22Rv1 (cell line): Measurements from ENCODE around the gene TAS2R20.

ENCODE experiments used
- ZFX ChIP-seq: fragments of 450-650 bp; IDR thresholded peaks from 2 replicates; pipeline ENCODE4 v1.6.1; 2017; ENCODE audit warnings: antibody characterized with exemption, borderline replicate concordance
- TF ChIP-seq, protein P1 (sequence below): fragments of 450-650 bp; IDR thresholded peaks from 2 replicates; pipeline ENCODE4 v1.5.1; 2017; ENCODE audit warnings: mild to moderate bottlenecking

DNA sequence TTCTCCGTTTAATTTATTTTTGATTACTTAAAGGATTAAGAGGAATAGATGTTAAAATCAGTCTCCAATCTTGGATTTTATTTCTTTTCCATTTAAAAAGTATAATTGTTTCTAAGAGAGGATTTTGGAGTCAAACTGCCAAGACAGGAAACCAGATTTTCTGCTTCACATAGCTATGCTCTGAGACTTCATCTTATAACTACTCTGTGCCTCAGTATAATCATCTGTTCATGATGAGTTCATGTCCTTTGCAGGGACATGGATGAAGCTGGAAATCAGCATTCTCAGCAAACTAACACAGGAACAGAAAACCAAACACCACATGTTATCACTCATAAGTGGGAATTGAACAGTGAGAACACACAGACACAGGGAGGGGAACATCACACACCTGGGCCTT is 42.1 kb upstream of the TAS2R20 start:
- TF ChIP-seq, protein P1, sequence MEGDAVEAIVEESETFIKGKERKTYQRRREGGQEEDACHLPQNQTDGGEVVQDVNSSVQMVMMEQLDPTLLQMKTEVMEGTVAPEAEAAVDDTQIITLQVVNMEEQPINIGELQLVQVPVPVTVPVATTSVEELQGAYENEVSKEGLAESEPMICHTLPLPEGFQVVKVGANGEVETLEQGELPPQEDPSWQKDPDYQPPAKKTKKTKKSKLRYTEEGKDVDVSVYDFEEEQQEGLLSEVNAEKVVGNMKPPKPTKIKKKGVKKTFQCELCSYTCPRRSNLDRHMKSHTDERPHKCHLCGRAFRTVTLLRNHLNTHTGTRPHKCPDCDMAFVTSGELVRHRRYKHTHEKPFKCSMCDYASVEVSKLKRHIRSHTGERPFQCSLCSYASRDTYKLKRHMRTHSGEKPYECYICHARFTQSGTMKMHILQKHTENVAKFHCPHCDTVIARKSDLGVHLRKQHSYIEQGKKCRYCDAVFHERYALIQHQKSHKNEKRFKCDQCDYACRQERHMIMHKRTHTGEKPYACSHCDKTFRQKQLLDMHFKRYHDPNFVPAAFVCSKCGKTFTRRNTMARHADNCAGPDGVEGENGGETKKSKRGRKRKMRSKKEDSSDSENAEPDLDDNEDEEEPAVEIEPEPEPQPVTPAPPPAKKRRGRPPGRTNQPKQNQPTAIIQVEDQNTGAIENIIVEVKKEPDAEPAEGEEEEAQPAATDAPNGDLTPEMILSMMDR: no peak
- no peak for TF ChIP-seq ZFX
